Body of pancreas (tissue), 4 donors: Measurements from ENCODE around the gene SGTA. TPM values are rescaled to one million over a fixed set of nuclear protein-coding genes. Genes with fewer than 3 reads are reported as not detected.

Experiments
- ATAC-seq: fragments of 150-250 bp; one replicate; pipeline ENCODE4 v1.9.1; 2016
- DNase-seq, 4 donors: peaks; one replicate each; pipeline ENCODE4 v3.0.0-alpha.2; 2019
- H3K27ac ChIP-seq, 4 donors: fragments of 200-600 bp; sonication (generic); 1 replicate in 3 of 4; 2 replicates in 1 of 4; pipeline versions ENCODE4 v1.5.1 to v1.6.1; 2016 to 2019; ENCODE audit warnings: mild to moderate bottlenecking in 1 of 4, mixed read lengths in 1 of 4, moderate library complexity in 1 of 4
- H3K27me3 ChIP-seq, 2 donors: fragments of 200-600 bp; sonication (generic); one replicate each; pipeline ENCODE4 v1.6.0; 2016; ENCODE audit warnings: mild to moderate bottlenecking in 1 of 2
- H3K36me3 ChIP-seq, 2 donors: fragments of 200-600 bp; sonication (generic); replicated peaks in 1 of 2; 2 replicates each; pipeline ENCODE4 v1.5.1; 2016; ENCODE audit warnings: low read depth in 2 of 2; ENCODE audit not compliant: insufficient read depth in 1 of 2
- H3K4me1 ChIP-seq: fragments of 200-600 bp; sonication (generic); one replicate; pipeline ENCODE4 v1.6.0; 2016
- H3K4me3 ChIP-seq, 2 donors: fragments of 200-600 bp; sonication (generic); 1 replicate in 1 of 2; 2 replicates in 1 of 2; pipeline ENCODE4 v1.5.1; 2016 to 2019
- H3K9me3 ChIP-seq, 3 donors: fragments of 200-600 bp; sonication (generic); 1 replicate in 2 of 3; 2 replicates in 1 of 3; pipeline ENCODE4 v1.5.1; 2016
- CTCF ChIP-seq, 7 experiments: fragments of 450-650 bp in 4 of 7; fragments of 200-600 bp in 3 of 7; sonication (generic) in 3 of 7; IDR thresholded peaks; one replicate each; pipeline ENCODE4 v1.5.1; 2016 to 2019; ENCODE audit warnings: antibody characterized with exemption in 7 of 7
- POLR2A ChIP-seq, 3 donors: fragments of 450-650 bp; IDR thresholded peaks; one replicate each; pipeline ENCODE4 v1.6.1; 2016; ENCODE audit warnings: antibody characterized with exemption in 3 of 3, mild to moderate bottlenecking in 2 of 3
- WGBS, 2 donors: methylation state at CpG; one replicate each; pipeline ENCODE4 v1.1.5; 2017; 5-methylcytosine and 5-hydroxymethylcytosine counted together
- intact Hi-C: fragments of 100-400 bp; cut with DNase I; formaldehyde crosslinking; loops from one replicate; pipeline ENCODE4 v1.15.1; 2023
- total RNA-seq, 2 donors: library from RNA; depleted of rRNA; stranded (reverse); fragments of >200 nt; gene quantifications; one replicate each; pipeline ENCODE4 v1.1.0, GENCODE V29; 2016

Gene SGTA
- total RNA-seq, 2 donors from 2014 or later = 24.6 to 41.5 TPM

DNA sequence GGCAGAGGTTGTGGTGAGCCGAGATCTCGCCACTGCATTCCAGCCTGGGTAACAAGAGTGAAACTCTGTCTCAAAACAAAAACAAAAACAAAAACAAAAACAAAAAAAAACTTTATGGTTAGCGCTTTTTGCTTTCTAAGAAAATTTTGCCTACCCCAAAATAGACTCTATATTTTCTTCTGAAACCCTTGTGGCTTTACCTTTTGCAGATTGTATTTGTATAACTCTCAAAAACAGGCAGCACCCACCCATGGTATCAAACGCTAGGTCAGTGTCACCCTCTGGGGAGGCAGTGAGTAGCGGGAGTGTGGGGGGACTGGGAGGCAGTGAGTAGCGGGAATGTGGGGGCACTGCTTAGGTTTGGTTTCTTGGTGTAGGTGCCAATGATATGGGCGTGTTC is 35.7 kb downstream of the SGTA start:
- no peaks in the 10 kb centered on the region for H3K36me3 ChIP-seq
- TF ChIP-seq POLR2A (IDR thresholded peaks at IDR 0.05) (no peak), CTCF (IDR thresholded peaks at IDR 0.05) (no peak)
- no peaks in the 10 kb centered on the region for H3K9me3 ChIP-seq
- H3K27me3 ChIP-seq = no peaks in the 10 kb centered on the region
- peaks cover 5% of the 10 kb centered on the region for H3K4me1 ChIP-seq
- WGBS, 2 donors = 72 to 81% methylated on average over 7 of the region's 7 CpGs
- H3K27ac ChIP-seq = no peak overlapping the region
- H3K4me3 ChIP-seq = no peak overlapping the region
- ATAC-seq (no peak), DNase-seq (no peak)
- intact Hi-C loops = no loop called here

DNA sequence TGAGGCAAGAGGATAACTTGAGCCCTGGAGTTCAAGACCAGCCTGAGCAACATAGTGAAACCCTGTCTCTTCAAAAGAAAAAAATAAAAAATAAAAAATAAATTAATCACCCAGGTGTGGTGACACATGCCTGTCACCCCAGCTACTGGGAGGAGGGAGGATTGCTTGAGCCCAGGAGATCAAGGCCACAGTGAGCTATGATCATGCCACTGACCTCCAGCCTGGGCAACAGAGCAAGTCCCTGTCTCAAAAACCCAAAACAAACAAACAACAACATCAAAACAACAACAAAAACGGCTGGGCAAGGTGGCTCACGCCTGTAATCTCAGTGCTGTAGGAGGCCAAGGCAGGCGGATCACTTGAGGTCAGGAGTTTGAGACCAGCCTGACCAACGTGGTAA is 39.0 kb downstream of the SGTA start:
- H3K27ac ChIP-seq = no peak overlapping the region
- WGBS, 2 donors = 29 to 37% methylated on average over 4 of the region's 4 CpGs
- intact Hi-C loops = no loop called here
- H3K4me3 ChIP-seq = no peak overlapping the region
- H3K27me3 ChIP-seq = no peaks in the 10 kb centered on the region
- no peak for ATAC-seq
- no peak for DNase-seq
- TF ChIP-seq POLR2A (IDR thresholded peaks at IDR 0.05) (no peak), CTCF (IDR thresholded peaks at IDR 0.05) (no peak)
- H3K9me3 ChIP-seq = no peaks in the 10 kb centered on the region
- H3K36me3 ChIP-seq = no peaks in the 10 kb centered on the region
- peaks cover 12% of the 10 kb centered on the region for H3K4me1 ChIP-seq

DNA sequence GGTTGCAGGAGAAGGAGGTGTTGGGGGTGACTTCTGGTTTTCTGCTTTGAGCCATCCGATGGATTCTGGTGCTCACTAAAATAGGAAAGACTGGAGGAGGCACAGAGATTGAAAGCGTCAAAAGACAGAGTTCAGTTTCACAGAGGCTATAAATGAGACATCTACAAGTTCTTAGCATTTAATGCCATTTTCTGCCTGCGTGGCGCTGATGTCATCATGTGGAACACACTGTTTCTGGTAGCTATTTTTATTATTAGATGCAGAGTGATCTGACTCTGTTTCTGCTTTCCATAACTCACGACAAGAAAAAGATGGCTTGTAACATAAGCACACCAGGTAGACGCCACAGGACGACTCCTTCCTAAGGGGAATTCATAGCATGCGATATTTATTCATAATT is 40.0 kb downstream of the SGTA start:
- no peak overlapping the region for H3K27ac ChIP-seq
- no peak overlapping the region for H3K4me3 ChIP-seq
- H3K4me1 ChIP-seq = peaks cover 18% of the 10 kb centered on the region
- no peaks in the 10 kb centered on the region for H3K9me3 ChIP-seq
- intact Hi-C loops = no loop called here
- H3K27me3 ChIP-seq = no peaks in the 10 kb centered on the region
- 53 to 58% methylated on average over 8 of the region's 8 CpGs for WGBS, 2 donors
- ATAC-seq = no peak
- H3K36me3 ChIP-seq = no peaks in the 10 kb centered on the region
- DNase-seq = no peak
- TF ChIP-seq POLR2A (IDR thresholded peaks at IDR 0.05) (no peak), CTCF (IDR thresholded peaks at IDR 0.05) (no peak)

DNA sequence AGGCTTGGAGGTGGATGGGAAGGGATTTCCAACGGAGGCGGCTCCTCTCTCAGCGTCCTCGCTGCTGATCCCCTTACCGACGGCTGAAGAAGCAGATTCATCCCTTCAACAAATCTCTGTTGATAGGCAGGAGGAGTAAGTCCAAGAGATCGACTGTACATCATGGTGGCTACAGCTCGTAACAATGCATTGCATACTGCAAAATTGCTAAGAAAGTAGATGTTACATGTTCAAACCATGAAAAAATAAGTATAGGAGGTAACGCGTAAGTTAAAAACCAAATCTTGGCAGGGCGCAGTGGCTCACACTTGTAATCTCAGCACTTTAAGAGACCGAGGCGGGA is 42.8 kb downstream of the SGTA start:
- 43 to 48% methylated on average over 12 to 13 of the region's 13 CpGs for WGBS, 2 donors
- intact Hi-C loops = no loop called here
- H3K4me3 ChIP-seq = no peak overlapping the region
- H3K4me1 ChIP-seq = peaks cover 18% of the 10 kb centered on the region
- no peak for DNase-seq
- H3K9me3 ChIP-seq = no peaks in the 10 kb centered on the region
- ATAC-seq = no peak
- H3K36me3 ChIP-seq = no peaks in the 10 kb centered on the region
- H3K27ac ChIP-seq = no peak overlapping the region
- no peaks in the 10 kb centered on the region for H3K27me3 ChIP-seq
- TF ChIP-seq POLR2A (IDR thresholded peaks at IDR 0.05) = no peak
- TF ChIP-seq CTCF (IDR thresholded peaks at IDR 0.05) = no peak

DNA sequence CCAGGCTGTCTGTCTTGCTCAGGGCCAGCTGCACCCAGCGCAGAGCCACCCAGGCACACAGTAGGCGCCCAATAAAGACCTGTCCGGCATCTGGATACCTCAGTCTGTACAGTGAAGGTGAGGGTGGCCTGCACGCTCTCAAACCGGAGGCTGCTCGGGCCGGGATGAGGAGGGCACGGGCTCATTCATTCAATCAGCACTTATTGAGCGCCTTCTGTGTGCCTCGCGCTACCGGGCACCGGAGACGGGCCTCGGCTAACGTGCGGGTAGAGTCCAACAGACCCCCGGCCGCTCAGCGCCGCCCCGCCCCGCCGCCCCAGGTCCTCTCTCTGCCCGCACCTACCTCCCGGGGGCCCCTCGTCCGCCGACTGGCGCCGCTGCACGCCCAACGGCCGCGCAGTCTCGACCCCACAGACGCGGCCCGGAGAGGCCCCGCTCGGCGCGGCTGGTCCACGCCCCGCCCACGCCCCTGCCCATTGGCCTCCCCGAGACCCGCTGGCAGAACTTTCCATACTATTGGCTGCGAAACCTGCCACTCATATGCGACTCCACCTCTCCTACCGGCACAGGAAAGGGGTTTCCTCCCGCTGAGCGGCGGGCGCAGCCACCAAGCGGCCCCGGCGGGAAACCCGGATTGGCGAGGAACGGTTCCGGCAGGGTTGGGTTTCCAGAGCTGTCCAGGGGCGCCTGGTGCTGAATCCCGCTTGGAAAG is 43.3 kb downstream of the SGTA start, which contains the start of gene SLC39A3:
Gene SLC39A3 (minus strand): TSS at position 416 of the 712 bp plus-strand sequence. CDS start 2,760 bp downstream, outside the sequence.
- intact Hi-C loops = no loop called here
- ATAC-seq (peak; percentile 100), DNase-seq (peak; percentile 99)
- H3K36me3 ChIP-seq = no peaks in the 10 kb centered on the region
- peaks cover 18% of the 10 kb centered on the region for H3K4me1 ChIP-seq
- peak within 1 kb of the TSS in 3 of 4 donors; percentile 29 to 71 (median 41) for H3K27ac ChIP-seq
- H3K27me3 ChIP-seq = no peaks in the 10 kb centered on the region
- WGBS, 2 donors = 0% methylated on average over 13 to 29 of the region's 64 CpGs
- peak in 4 of 7 experiments; percentile 19 to 55 (median 39) for TF ChIP-seq CTCF (IDR thresholded peaks at IDR 0.05)
- peak in 2 of 3 donors; percentile 35 to 36 for TF ChIP-seq POLR2A (IDR thresholded peaks at IDR 0.05)
- no peaks in the 10 kb centered on the region for H3K9me3 ChIP-seq
- peak within 1 kb of the TSS; percentile 86 to 98 for H3K4me3 ChIP-seq
